ENCODE measurements around the gene XRCC1. TPM values are rescaled to one million over a fixed set of nuclear protein-coding genes. Genes with fewer than 3 reads are reported as not detected.

XRCC1 gene
- polyA plus RNA-seq, 1 donor from 2014 or later, result 23.6 TPM

Other genes with a start within 250 kb of the XRCC1 start
- gene CD177, start 221.8 kb downstream of the XRCC1 start, polyA plus RNA-seq, result not detected
- not detected for gene TEX101, start 160.6 kb downstream of the XRCC1 start, polyA plus RNA-seq
- gene LYPD3, start 109.9 kb downstream of the XRCC1 start, polyA plus RNA-seq, result 0.25 TPM
- 6.8 TPM for gene PHLDB3, start 70.8 kb downstream of the XRCC1 start, polyA plus RNA-seq
- 25.2 TPM for gene ETHE1, start 48.3 kb downstream of the XRCC1 start, polyA plus RNA-seq
- gene ZNF575, start 42.3 kb downstream of the XRCC1 start, polyA plus RNA-seq, result 2.9 TPM
- not detected for gene PINLYP, start 274 bp upstream of the XRCC1 start, polyA plus RNA-seq
- 1.0 TPM for gene IRGQ, start 20.6 kb upstream of the XRCC1 start, polyA plus RNA-seq
- 9.9 TPM for gene ZNF576, start 21.1 kb upstream of the XRCC1 start, polyA plus RNA-seq
- not detected for gene SRRM5, start 36.6 kb upstream of the XRCC1 start, polyA plus RNA-seq
- gene ZNF428, start 44.1 kb upstream of the XRCC1 start, polyA plus RNA-seq, result 15.4 TPM
- not detected for gene CADM4, start 64.3 kb upstream of the XRCC1 start, polyA plus RNA-seq
- 1.3 TPM for gene PLAUR, start 94.6 kb upstream of the XRCC1 start, polyA plus RNA-seq
- not detected for gene IRGC, start 140.5 kb upstream of the XRCC1 start, polyA plus RNA-seq
- 15.6 TPM for gene SMG9, start 179.4 kb upstream of the XRCC1 start, polyA plus RNA-seq
- 87.9 TPM for gene KCNN4, start 205.4 kb upstream of the XRCC1 start, polyA plus RNA-seq
- not detected for gene LYPD5, start 226.9 kb upstream of the XRCC1 start, polyA plus RNA-seq